GM12878 (cell line): ENCODE measurements around the gene PACS1. TPM values are rescaled to one million over a fixed set of nuclear protein-coding genes. Genes with fewer than 3 reads are reported as not detected.

Experiments
- ATAC-seq: fragments of 200-7000 bp; cut with Tn5 transposase; 3 replicates; pipeline ENCODE4 v1.9.1; 2020; ENCODE audit warnings: mild to moderate bottlenecking, moderate library complexity
- BruUV-seq: library from RNA; stranded (reverse); fragments of 400-500 nt; replicated peaks from 2 replicates; lab custom pipeline; 2021; lab: Mats Ljungman, UMichigan
- CTCF ChIA-PET: fragments of 300-600 bp; sonication (Branson Sonifier 250); formaldehyde crosslinking; extraction: SDS; loops from one replicate; lab custom pipeline; 2021; ENCODE audit warnings: inconsistent platforms; lab: Yijun Ruan, JAX
- POLR2A ChIA-PET: fragments of 350-600 bp; formaldehyde crosslinking; extraction: SDS; loops from one replicate; lab custom pipeline; 2021; ENCODE audit warnings: inconsistent platforms; lab: Charles Lee
- RAD21 ChIA-PET: fragments of 300-600 bp; sonication (Branson Sonifier 250); formaldehyde crosslinking; loops from one replicate; lab custom pipeline; 2023; ENCODE audit warnings: antibody characterized with exemption; ENCODE audit not compliant: unreplicated experiment; lab: Charles Lee
- SMC1A ChIA-PET: fragments of 300-600 bp; sonication (Branson Sonifier 250); formaldehyde crosslinking; loops from one replicate; lab custom pipeline; 2023; ENCODE audit not compliant: unreplicated experiment, uncharacterized antibody; lab: Charles Lee
- DNase-seq: peaks from one replicate; pipeline ENCODE4 v3.0.0-alpha.2; 2011; ENCODE audit warnings: low read depth, low spot score
- FAIRE-seq: peaks from 3 replicates; lab custom pipeline; 2011; peaks lifted over from hg19 to GRCh38; lab: Jason Lieb, UNC
- H2AFZ ChIP-seq: 2 replicates; pipeline ENCODE4 v1.6.0; 2011; ENCODE audit warnings: low read depth, low read length, control low read depth; ENCODE audit not compliant: control insufficient read depth
- H3K27ac ChIP-seq: 2 replicates; pipeline ENCODE4 v1.5.1; 2011; ENCODE audit warnings: control low read depth; ENCODE audit not compliant: control insufficient read depth, insufficient read depth
- H3K27me3 ChIP-seq, 2 experiments: replicated peaks in 1 of 2; 2 replicates each; pipeline versions ENCODE4 v1.6.0 to v1.6.1; 2011; ENCODE audit warnings: low read length in 1 of 2; ENCODE audit not compliant: control insufficient read depth in 2 of 2, insufficient read depth in 2 of 2
- H3K36me3 ChIP-seq, 2 experiments: 2 replicates each; pipeline ENCODE4 v1.5.1; 2011; ENCODE audit warnings: low read length in 1 of 2; ENCODE audit not compliant: control insufficient read depth in 2 of 2, insufficient read depth in 2 of 2
- H3K4me1 ChIP-seq: 2 replicates; pipeline ENCODE4 v1.6.1; 2011; ENCODE audit warnings: mild to moderate bottlenecking, low read length, moderate library complexity, mixed read lengths; ENCODE audit not compliant: control insufficient read depth, insufficient read depth
- H3K4me2 ChIP-seq: 2 replicates; pipeline ENCODE4 v1.6.0; 2011; ENCODE audit warnings: control low read depth; ENCODE audit not compliant: control insufficient read depth, insufficient read depth
- H3K4me3 ChIP-seq: fragments of 200-600 bp; sonication (generic); 2 replicates; pipeline ENCODE4 v1.5.1; 2016
- H3K79me2 ChIP-seq: 2 replicates; pipeline ENCODE4 v1.6.0; 2011; ENCODE audit warnings: low read length; ENCODE audit not compliant: control insufficient read depth, insufficient read depth
- H3K9ac ChIP-seq: 2 replicates; pipeline ENCODE4 v1.8.0; 2011; ENCODE audit warnings: low read length, control low read depth, mixed read lengths; ENCODE audit not compliant: control insufficient read depth, insufficient read depth
- H3K9me3 ChIP-seq: replicated peaks from 3 replicates; pipeline ENCODE4 v1.5.1; 2011; ENCODE audit warnings: mild to moderate bottlenecking, low read length; ENCODE audit not compliant: control insufficient read depth, insufficient read depth
- H4K20me1 ChIP-seq: 2 replicates; pipeline ENCODE4 v1.6.0; 2011; ENCODE audit not compliant: control insufficient read depth, insufficient read depth
- CBX3 ChIP-seq: fragments of 200-600 bp; sonication (generic); IDR thresholded peaks from 2 replicates; pipeline ENCODE4 v1.6.1; 2016; ENCODE audit warnings: low read depth, borderline replicate concordance
- CHD1 ChIP-seq: IDR thresholded peaks from 2 replicates; pipeline ENCODE4 v1.6.1; 2012; ENCODE audit warnings: low read depth, low read length, improper control_type of control experiment
- FOS ChIP-seq: IDR thresholded peaks from 3 replicates; pipeline ENCODE4 v1.6.1; 2011; ENCODE audit warnings: borderline replicate concordance; ENCODE audit not compliant: insufficient read length; ENCODE audit errors: extremely low read depth
- FOXK2 ChIP-seq: fragments of 450-650 bp; IDR thresholded peaks from 2 replicates; pipeline ENCODE4 v1.6.1; 2017; ENCODE audit warnings: mild to moderate bottlenecking, moderate library complexity
- IRF4 ChIP-seq: IDR thresholded peaks from 2 replicates; pipeline ENCODE4 v1.6.1; 2011; ENCODE audit warnings: low read depth, low read length
- NFYB ChIP-seq: IDR thresholded peaks from 2 replicates; pipeline ENCODE4 v1.6.1; 2011; ENCODE audit warnings: low read depth, mild to moderate bottlenecking, low read length, improper control_type of control experiment, moderate library complexity; ENCODE audit not compliant: insufficient read depth
- SMC3 ChIP-seq: IDR thresholded peaks from 2 replicates; pipeline ENCODE4 v1.6.1; 2011; ENCODE audit warnings: low read length, improper control_type of control experiment, borderline replicate concordance
- SREBF1 ChIP-seq: IDR thresholded peaks from 2 replicates; pipeline ENCODE4 v1.6.1; 2012; ENCODE audit warnings: mild to moderate bottlenecking, low read length
- ZNF274 ChIP-seq: IDR thresholded peaks from one replicate; pipeline ENCODE4 v1.8.0; 2011; ENCODE audit not compliant: insufficient read length, insufficient read depth
- WGBS: methylation state at CpG from one replicate; pipeline ENCODE4 v1.1.6; 2016; ENCODE audit warnings: low lambda C conversion rate; ENCODE audit not compliant: insufficient replicate concordance, insufficient coverage; ENCODE audit errors: missing lambda C conversion rate; 5-methylcytosine and 5-hydroxymethylcytosine counted together
- in situ Hi-C: fragments of 300-500 bp; cut with MboI; formaldehyde crosslinking; loops from 9 replicates; pipeline ENCODE4 v1.14.3; 2018; ENCODE audit warnings: mixed read lengths
- intact Hi-C: fragments of 100-400 bp; cut with micrococcal nuclease; formaldehyde crosslinking; loops from one replicate; pipeline ENCODE4 v1.14.2; 2022; ENCODE audit not compliant: unreplicated experiment
- polyA plus RNA-seq, 11 experiments: library from polyadenylated mRNA; depleted of rRNA in 4 of 11; unstranded in 6 of 11; stranded (reverse) in 5 of 11; fragments of >200 nt; fragmentation: Nextera tagmentation in 4 of 11; fragmentation: Illumina TruSeq in 1 of 11; extraction: Ambion mirVana in 4 of 11; extraction: Trizol in 1 of 11; gene quantifications; 1 replicate in 1 of 11; 2 replicates in 10 of 11; pipeline versions ENCODE4 v1.2.1 to v1.2.3, GENCODE V29; 2011 to 2016; ENCODE audit warnings: inconsistent platforms in 2 of 11, missing spikeins in 2 of 11, low read depth in 1 of 11
- total RNA-seq, 4 experiments: library from RNA; depleted of rRNA in 3 of 4; stranded (reverse); fragments of >200 nt in 3 of 4; fragmentation: Illumina TruSeq in 1 of 4; extraction: Trizol in 1 of 4; gene quantifications; 2 replicates each; pipeline versions ENCODE4 v1.2.1 to v1.2.3, GENCODE V29; 2013 to 2021
- TF ChIP-seq, protein P1 (sequence below): fragments of 450-650 bp; formaldehyde crosslinking; IDR thresholded peaks from 2 replicates; pipeline ENCODE4 v1.4.0; 2020; ENCODE audit warnings: mild to moderate bottlenecking, moderate library complexity
- TF ChIP-seq, protein P2 (sequence below): IDR thresholded peaks from 2 replicates; pipeline ENCODE4 v1.6.1; 2012; ENCODE audit warnings: low read depth, low read length, improper control_type of control experiment
- TF ChIP-seq, protein P3 (sequence below): fragments of 450-650 bp; IDR thresholded peaks from 2 replicates; pipeline ENCODE4 v1.6.1; 2017; ENCODE audit warnings: mild to moderate bottlenecking
- TF ChIP-seq, protein P4 (sequence below): IDR thresholded peaks from 2 replicates; pipeline ENCODE4 v1.6.1; 2012; ENCODE audit warnings: low read length, inconsistent platforms

Gene PACS1
- total and polyA plus RNA-seq, 10 of the 15 experiments (the other 5 are each of a cell fraction or from before 2014, with no cell fraction given) = 1.1 to 74.3 (median 17.9) TPM

DNA sequence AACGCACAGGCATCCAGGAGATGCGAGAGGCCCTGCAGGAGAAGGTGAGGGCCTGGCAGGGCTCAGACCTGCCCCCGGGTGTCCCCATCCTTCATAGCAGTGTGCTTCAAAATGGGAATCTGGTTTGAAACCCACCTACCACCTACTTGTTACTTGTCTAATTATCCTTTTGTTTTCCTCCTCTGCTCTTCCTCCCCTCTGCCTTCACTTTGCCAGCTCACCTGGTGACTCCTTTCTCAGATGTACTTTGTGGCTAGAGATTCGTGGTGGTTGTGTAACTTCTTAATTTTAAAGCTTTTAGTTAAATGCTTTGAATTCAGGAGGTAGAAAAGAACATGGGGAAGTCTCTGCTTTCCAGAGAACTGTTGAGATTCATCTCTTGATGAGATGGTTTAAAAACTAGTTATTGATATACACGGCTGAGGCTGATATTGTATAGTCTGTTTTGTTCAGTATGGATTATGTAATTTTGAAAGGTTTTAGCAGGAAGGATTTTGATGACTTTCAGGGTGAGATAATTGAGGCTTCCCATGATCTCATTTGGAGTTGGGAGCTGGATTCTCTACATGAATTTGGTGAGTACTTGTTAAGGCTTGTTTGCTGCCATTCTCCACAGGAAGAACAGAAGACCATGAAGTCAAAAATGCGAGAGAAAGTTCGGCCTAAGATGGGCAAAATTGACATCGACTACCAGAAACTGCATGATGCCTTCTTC, 9.9 kb upstream of the PACS1 start:
- Histone ChIP-seq H3K27ac (no peak overlapping the region), H3K4me1 (no peaks in the 10 kb centered on the region), H3K79me2 (peaks cover 5% of the 10 kb centered on the region), H3K27me3 (no peaks in the 10 kb centered on the region), H3K36me3 (peaks cover 39 to 74% of the 10 kb centered on the region in 2 experiments), H3K9ac (no peak overlapping the region), H3K4me2 (no peak overlapping the region), H3K4me3 (no peak overlapping the region), H2AFZ (no peak overlapping the region), H3K9me3 (peaks cover 6% of the 10 kb centered on the region; the same call in 2 of the 3 replicates), H4K20me1 (no peaks in the 10 kb centered on the region)
- intact Hi-C loops (no loop called here), in situ Hi-C loops (no loop called here)
- ChIA-PET RAD21 (no interaction called here), SMC1A (interaction anchor here (0.9 to 2.0 kb wide), 4 partner anchors 8 to 75 kb away, joined by 3 to 8 read pairs (median 4); no protein-coding TSS in a partner anchor), POLR2A (interaction anchor here (0.6 kb wide), 1 partner anchor 108 kb away, joined by 3 read pairs; no protein-coding TSS in a partner anchor), CTCF (interaction anchor here (0.7 to 3.1 kb wide), 5 partner anchors 8 to 75 kb away, joined by 3 to 26 read pairs (median 5); no protein-coding TSS in a partner anchor)
- BruUV-seq = no TSS peak
- no peak for ATAC-seq
- DNase-seq = no peak
- 83% methylated on average over 8 of the region's 8 CpGs for WGBS
- FAIRE-seq = no peak
- TF ChIP-seq, protein P1, sequence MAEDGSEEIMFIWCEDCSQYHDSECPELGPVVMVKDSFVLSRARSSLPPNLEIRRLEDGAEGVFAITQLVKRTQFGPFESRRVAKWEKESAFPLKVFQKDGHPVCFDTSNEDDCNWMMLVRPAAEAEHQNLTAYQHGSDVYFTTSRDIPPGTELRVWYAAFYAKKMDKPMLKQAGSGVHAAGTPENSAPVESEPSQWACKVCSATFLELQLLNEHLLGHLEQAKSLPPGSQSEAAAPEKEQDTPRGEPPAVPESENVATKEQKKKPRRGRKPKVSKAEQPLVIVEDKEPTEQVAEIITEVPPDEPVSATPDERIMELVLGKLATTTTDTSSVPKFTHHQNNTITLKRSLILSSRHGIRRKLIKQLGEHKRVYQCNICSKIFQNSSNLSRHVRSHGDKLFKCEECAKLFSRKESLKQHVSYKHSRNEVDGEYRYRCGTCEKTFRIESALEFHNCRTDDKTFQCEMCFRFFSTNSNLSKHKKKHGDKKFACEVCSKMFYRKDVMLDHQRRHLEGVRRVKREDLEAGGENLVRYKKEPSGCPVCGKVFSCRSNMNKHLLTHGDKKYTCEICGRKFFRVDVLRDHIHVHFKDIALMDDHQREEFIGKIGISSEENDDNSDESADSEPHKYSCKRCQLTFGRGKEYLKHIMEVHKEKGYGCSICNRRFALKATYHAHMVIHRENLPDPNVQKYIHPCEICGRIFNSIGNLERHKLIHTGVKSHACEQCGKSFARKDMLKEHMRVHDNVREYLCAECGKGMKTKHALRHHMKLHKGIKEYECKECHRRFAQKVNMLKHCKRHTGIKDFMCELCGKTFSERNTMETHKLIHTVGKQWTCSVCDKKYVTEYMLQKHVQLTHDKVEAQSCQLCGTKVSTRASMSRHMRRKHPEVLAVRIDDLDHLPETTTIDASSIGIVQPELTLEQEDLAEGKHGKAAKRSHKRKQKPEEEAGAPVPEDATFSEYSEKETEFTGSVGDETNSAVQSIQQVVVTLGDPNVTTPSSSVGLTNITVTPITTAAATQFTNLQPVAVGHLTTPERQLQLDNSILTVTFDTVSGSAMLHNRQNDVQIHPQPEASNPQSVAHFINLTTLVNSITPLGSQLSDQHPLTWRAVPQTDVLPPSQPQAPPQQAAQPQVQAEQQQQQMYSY = no peak
- no peak for TF ChIP-seq FOS
- no peak for TF ChIP-seq NFYB
- TF ChIP-seq CHD1 = no peak
- TF ChIP-seq, protein P2, sequence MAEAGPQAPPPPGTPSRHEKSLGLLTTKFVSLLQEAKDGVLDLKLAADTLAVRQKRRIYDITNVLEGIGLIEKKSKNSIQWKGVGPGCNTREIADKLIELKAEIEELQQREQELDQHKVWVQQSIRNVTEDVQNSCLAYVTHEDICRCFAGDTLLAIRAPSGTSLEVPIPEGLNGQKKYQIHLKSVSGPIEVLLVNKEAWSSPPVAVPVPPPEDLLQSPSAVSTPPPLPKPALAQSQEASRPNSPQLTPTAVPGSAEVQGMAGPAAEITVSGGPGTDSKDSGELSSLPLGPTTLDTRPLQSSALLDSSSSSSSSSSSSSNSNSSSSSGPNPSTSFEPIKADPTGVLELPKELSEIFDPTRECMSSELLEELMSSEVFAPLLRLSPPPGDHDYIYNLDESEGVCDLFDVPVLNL = no peak
- TF ChIP-seq FOXK2 = no peak
- TF ChIP-seq IRF4 = no peak
- TF ChIP-seq, protein P3, sequence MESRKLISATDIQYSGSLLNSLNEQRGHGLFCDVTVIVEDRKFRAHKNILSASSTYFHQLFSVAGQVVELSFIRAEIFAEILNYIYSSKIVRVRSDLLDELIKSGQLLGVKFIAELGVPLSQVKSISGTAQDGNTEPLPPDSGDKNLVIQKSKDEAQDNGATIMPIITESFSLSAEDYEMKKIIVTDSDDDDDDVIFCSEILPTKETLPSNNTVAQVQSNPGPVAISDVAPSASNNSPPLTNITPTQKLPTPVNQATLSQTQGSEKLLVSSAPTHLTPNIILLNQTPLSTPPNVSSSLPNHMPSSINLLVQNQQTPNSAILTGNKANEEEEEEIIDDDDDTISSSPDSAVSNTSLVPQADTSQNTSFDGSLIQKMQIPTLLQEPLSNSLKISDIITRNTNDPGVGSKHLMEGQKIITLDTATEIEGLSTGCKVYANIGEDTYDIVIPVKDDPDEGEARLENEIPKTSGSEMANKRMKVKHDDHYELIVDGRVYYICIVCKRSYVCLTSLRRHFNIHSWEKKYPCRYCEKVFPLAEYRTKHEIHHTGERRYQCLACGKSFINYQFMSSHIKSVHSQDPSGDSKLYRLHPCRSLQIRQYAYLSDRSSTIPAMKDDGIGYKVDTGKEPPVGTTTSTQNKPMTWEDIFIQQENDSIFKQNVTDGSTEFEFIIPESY = no peak
- no peak for TF ChIP-seq CBX3
- no peak for TF ChIP-seq ZNF274
- TF ChIP-seq, protein P4, sequence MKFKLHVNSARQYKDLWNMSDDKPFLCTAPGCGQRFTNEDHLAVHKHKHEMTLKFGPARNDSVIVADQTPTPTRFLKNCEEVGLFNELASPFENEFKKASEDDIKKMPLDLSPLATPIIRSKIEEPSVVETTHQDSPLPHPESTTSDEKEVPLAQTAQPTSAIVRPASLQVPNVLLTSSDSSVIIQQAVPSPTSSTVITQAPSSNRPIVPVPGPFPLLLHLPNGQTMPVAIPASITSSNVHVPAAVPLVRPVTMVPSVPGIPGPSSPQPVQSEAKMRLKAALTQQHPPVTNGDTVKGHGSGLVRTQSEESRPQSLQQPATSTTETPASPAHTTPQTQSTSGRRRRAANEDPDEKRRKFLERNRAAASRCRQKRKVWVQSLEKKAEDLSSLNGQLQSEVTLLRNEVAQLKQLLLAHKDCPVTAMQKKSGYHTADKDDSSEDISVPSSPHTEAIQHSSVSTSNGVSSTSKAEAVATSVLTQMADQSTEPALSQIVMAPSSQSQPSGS = no peak
- no peak for TF ChIP-seq SMC3
- no peak for TF ChIP-seq SREBF1
